GM19238 (cell line): ENCODE results near the gene SLC35A2.

Experiments
- DNase-seq: peaks from one replicate; pipeline ENCODE4 v3.0.0; 2011; ENCODE audit warnings: low spot score; ENCODE audit not compliant: insufficient read length

SLC35A2 gene

GRCh38 chrX:48927736-48928382 is 16.4 kb upstream of the SLC35A2 start:
- no peak for DNase-seq

- no peak for DNase-seq
Measured at GRCh38 chrX:48927123-48927522, 15.7 kb upstream of the SLC35A2 start.

DNA sequence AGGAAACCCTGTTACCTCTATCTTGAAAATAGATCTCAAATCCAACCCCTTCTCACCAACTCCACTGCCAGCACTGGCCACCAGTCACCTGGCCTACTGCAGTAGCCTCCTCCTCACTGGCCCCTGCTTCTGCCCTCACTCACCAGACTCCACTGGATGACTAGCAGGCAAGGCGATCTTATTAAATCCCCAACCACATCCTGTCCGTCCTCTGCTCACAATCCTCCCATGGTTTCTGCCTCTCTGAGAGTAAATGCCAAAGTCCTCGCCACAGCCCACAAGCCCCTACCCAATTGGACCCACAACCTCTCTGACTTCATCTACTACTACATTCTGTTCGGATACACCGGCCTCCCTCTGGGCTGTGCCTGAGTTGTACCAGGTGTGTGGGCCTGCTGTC is 12.8 kb upstream of the SLC35A2 start:
- no peak for DNase-seq

- no peak for DNase-seq
Measured at GRCh38 chrX:48923771-48924170, 12.3 kb upstream of the SLC35A2 start.

GRCh38 chrX:48920718-48921104 is 9.3 kb upstream of the SLC35A2 start:
- no peak for DNase-seq

GRCh38 chrX:48919947-48920717 is 8.7 kb upstream of the SLC35A2 start:
- no peak for DNase-seq

DNA sequence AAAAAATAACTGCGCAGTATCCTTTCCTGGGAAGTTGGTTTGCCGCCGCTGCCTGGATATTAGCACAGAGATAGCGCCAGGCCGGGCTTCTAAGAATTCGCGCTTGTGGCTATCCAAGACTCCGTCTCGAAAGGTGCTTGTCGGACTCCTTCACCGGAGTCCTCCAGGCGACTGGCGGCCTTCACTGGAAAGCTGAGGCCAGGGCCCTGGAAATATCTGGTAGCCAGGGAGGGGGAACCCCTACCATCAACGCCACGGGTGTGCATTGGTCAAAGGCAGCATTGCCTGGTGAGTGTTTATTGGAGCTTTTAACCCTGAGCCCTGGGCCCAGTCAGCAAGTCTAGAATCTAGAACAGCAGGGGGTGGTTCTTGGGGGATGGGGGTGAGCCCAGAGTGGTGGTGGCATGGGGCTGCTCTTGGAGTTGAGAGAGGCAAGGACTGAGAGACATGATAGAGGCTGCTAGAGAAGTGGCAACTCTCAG is 8.0 kb upstream of the SLC35A2 start:
- DNase-seq = no peak

GRCh38 chrX:48918643-48919340 is 7.3 kb upstream of the SLC35A2 start, which contains the start of gene PIM2:
Gene PIM2, minus strand, starts transcription at chrX:48919024. Its CDS starts 190 bp downstream, at chrX:48918834.
- DNase-seq = peak; percentile 72

- DNase-seq = no peak
Measured at GRCh38 chrX:48918301-48918642, 6.8 kb upstream of the SLC35A2 start.

DNA sequence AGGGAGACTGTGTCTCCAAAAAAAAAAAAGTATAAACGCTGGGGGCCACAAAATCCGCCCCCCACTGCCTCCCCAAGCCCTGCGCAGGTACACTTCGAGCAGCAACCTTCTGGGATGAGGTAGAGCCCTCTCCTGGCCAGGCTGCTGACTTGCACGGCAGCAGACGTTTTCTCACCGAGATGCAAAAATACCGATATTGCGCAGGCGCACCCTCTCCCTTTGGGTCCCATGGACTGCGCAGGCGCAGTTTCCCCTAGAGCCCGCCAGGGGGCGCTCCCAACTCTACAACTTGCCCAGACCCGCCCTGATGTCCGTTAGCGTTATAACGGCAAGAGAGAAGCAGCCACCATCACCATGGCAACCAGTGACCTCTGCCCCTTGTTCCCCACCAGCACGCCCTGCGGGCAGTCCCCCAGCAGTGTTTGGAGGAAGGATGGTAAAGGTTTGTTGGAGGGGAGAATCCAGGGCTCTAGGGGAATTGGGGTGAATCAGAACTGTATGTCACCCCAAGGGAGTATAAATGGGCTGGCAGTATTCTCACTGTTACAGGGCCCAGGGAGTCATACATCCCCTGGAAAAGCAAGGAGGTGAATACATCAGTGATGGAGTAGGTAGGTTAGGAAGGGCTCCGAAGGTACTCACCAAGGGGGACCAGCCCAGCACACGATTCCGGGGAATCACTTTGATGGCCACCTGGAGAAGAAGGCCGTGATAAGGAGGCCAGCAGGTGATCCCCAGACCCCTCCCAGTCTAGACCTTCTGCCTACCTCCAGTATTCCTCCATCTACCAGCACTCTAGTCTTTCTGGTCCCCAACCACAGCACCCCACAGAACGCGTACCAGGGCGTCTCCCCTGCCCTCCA is 5.9 kb upstream of the SLC35A2 start:
- DNase-seq = peak; percentile 58

GRCh38 chrX:48914593-48915493 is 3.4 kb upstream of the SLC35A2 start:
- no peak for DNase-seq

- no peak for DNase-seq
Measured at GRCh38 chrX:48913605-48914366, 2.3 kb upstream of the SLC35A2 start.

DNA sequence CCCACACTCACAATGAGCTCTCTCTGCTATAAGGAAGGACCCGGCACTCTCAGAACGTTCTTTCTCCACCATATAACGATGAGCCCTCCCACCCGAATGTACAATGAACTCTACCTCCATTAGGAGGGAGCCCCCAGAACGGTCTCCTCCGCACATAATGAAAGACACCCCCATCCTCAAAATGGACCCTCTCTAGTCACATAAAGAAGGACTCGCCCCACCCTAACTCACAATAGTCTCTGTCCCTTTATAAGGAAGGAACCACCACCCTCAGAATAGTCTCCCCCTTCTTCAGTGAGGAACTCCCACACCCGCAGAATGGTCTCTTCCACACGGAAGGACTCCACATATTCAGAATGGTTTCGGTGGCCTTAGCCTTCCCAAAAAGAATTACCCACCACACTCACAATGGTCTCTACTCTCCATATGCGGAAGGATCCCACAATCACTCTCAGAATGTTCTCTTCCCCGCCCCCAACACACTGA is 477 bp downstream of the SLC35A2 start:
- DNase-seq = no peak

- DNase-seq = no peak
Measured at GRCh38 chrX:48909703-48910294, 1.6 kb downstream of the SLC35A2 start.

DNA sequence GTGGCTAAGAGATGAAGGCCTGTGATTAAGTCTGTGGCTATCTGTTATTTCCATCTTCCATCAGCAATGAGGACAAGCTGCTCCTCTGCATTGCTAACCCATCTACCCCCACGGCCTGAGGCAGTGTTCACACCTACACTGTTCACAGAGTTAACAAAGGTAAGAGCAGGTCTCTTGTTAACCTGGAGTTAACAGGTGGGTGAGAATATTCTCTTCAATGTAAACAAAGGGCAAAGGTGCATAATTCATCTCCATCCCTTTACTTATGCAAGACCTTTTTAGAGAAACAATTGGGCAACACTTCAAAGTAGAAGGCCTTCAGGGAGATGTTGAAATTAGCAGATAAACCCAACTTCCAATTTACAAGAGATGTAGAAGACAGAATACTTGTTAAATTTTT is 2.8 kb downstream of the SLC35A2 start:
- DNase-seq = no peak

DNA sequence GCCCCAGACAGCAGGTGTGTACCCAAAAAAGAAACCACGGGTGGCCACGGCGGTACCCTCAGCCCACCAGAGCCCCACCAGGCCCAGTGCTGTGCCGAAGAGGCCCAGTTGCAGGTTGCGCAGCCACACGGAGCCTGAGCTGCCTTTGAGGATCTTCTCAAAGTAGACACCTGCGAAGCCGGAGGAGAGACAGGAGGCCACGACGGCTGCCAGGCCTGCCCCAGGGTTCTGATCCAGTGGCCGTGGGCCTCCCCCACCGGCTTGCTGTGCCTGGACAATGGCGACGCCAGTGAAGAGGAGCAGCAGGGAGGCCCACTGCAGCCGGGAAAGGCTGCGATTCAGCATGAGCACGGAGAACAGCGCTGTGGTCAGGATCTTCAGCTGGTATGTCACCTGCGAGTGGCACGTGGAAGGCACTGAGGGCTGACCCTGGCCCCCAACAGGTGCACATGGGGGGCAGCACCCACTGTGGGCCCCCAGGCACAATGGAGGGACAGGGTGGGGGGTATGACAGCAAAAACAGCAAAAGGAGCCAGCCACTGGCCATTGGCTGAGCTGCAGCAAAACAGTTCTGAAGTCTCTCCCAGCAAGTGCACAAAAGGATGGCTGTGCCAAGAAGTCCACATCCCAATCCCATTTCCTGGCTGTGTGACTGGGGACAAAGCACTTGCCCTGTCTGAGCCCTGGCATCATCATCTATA is 6.2 kb downstream of the SLC35A2 start:
- no peak for DNase-seq

DNA sequence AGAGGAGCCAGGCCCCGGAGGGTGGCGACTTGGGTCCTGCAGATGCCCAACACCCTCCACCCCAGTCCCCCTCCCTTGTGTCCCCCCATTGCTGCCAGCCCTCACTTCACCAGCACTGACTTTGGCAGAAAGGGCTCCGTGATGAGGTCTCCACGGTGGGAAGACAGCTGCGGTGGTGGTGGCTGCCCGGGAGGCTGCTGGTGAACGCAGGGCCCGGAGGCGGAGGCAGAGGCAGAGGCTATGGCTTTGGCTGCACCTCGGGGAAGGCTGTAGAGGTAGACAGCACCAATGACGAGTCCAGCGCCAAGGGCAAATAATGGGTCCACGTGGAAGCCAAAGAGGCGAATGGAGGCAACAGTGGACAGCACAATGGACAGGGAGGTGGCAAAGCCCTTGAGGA is 6.8 kb downstream of the SLC35A2 start:
- DNase-seq = no peak

- DNase-seq = no peak
Measured at GRCh38 chrX:48904180-48904579, 7.3 kb downstream of the SLC35A2 start.
